ENCODE measurements around the gene NR2F2.
"Not testable (repeated sequence)": the region's sequence is repeated elsewhere in the genome, so short reads cannot be mapped to it uniquely, and the experiment has no call there.

Gene NR2F2

GRCh38 chr15:96374499-96374898 lies 44.0 kb downstream of the NR2F2 start:
- no peak for DNase-seq

GRCh38 chr15:96379592-96379991 lies 49.1 kb downstream of the NR2F2 start:
- DNase-seq = not testable (repeated sequence)

- no peak for DNase-seq
These were observed 51.0 kb downstream of the NR2F2 start for GRCh38 chr15:96381463-96381862.

GRCh38 chr15:96385195-96385594 lies 54.7 kb downstream of the NR2F2 start:
- no peak for DNase-seq

- DNase-seq = no peak
These were observed 58.2 kb downstream of the NR2F2 start for GRCh38 chr15:96388673-96389072.

Data from NCI-H446 treated with DMSO at 0.1 percent for 48 hours (cell line).